Measurements from ENCODE around the gene FJX1.

GRCh38 chr11:35583843-35584242 lies 34.4 kb upstream of the FJX1 start:
- TF ChIP-seq REST (IDR thresholded peaks at IDR 0.05; ENCODE audit: low read depth) (no peak), YY1 (IDR thresholded peaks at IDR 0.05; ENCODE audit: low read depth) (no peak), CEBPB (IDR thresholded peaks at IDR 0.05) (no peak), EP300 (IDR thresholded peaks at IDR 0.05; ENCODE audit: borderline replicate concordance) (no peak), FOXM1 (IDR thresholded peaks at IDR 0.05; ENCODE audit: borderline replicate concordance, low read depth) (no peak), USF1 (IDR thresholded peaks at IDR 0.05) (no peak), TCF12 (IDR thresholded peaks at IDR 0.05; ENCODE audit: low read depth) (no peak)
